Gastroesophageal sphincter (tissue), 3 donors: ENCODE data around the gene PTPRG.

ENCODE experiments used
- CTCF ChIP-seq, 4 experiments: fragments of 200-600 bp in 2 of 4; fragments of 450-650 bp in 2 of 4; sonication (generic) in 1 of 4; IDR thresholded peaks; one replicate each; pipeline ENCODE4 v1.5.1; 2017 to 2019; ENCODE audit warnings: antibody characterized with exemption in 4 of 4, mild to moderate bottlenecking in 2 of 4, moderate library complexity in 2 of 4
- POLR2AphosphoS5 ChIP-seq: sonication (generic); formaldehyde crosslinking; IDR thresholded peaks from one replicate; pipeline ENCODE4 v1.6.1; 2017; ENCODE audit warnings: antibody characterized with exemption

DNA sequence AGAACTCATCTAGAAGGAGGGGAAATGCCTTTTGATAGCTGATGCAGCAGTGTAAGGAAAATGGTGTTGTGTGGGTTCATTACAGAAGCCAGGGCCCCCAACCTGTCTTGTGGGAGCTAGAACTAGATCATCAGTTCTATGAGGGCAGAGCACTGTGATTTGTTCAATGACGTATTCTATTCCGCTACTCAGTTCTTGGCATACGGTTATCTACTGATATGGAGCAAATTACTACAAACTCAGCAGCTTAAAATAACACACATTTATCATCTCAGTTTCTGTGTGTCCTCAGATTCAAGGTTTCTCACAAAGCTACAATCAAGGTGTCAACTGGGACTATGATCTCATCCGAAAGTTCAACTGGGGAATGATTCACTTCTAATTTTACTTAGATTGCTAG lies 561.4 kb downstream of the PTPRG start:
- TF ChIP-seq POLR2AphosphoS5 (no peak), CTCF (IDR thresholded peaks at IDR 0.05) (no peak)
